OCI-M2 (cell line): ENCODE measurements around the gene CFHR1.

Source experiments
- DNase-seq: peaks from one replicate; lab custom pipeline; 2025; ENCODE audit not compliant: unreplicated experiment; lab: John Stamatoyannopoulos, UW

CFHR1 gene

GRCh38 chr1:196875935-196876334 is 56.4 kb downstream of the CFHR1 start:
- DNase-seq, result no peak

- no peak for DNase-seq
These were observed 58.4 kb downstream of the CFHR1 start for GRCh38 chr1:196877964-196878363.
